Measurements from ENCODE around the gene CFAP58.

DNA sequence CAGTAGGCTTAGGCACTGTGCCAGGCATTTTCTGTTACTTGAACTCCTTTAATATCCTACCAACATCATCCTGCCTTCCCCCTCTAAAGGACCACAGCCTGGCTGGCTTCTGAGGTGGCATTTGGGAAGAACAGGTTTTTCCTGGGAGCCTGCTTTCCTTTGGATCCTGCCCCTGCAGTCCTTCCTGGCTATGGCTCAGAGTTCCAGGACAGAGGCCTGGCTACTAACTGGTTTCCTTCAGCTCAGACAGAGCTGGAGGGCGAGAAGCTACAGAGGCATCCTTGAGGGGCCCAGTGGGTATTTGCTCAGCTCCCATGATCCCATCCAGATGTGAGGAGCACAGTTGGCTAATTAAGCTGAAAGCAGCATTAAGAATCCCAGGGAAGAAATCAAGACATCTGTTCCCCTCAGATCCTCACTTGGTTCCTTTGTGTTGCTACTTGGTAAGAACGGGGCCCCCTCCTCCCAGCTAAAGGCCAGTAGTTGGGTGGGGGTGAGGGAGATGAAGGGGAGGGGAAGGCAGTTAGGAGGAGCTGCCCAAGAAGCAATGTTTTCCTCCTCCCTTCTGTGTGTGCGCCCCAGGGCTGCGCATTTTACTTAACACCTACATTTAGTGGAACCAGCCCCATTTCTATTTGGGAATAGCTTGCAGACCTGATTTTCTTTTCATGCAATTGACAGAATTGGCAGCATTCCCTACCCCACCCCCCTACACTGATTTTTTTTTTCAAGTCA is 144.9 kb downstream of the CFAP58 start:
- no peak for TF ChIP-seq EZH2 (IDR thresholded peaks at IDR 0.05; ENCODE audit: low read depth)
- TF ChIP-seq, protein P1, sequence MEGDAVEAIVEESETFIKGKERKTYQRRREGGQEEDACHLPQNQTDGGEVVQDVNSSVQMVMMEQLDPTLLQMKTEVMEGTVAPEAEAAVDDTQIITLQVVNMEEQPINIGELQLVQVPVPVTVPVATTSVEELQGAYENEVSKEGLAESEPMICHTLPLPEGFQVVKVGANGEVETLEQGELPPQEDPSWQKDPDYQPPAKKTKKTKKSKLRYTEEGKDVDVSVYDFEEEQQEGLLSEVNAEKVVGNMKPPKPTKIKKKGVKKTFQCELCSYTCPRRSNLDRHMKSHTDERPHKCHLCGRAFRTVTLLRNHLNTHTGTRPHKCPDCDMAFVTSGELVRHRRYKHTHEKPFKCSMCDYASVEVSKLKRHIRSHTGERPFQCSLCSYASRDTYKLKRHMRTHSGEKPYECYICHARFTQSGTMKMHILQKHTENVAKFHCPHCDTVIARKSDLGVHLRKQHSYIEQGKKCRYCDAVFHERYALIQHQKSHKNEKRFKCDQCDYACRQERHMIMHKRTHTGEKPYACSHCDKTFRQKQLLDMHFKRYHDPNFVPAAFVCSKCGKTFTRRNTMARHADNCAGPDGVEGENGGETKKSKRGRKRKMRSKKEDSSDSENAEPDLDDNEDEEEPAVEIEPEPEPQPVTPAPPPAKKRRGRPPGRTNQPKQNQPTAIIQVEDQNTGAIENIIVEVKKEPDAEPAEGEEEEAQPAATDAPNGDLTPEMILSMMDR (conservative IDR thresholded peaks at IDR 0.05) = no peak

Data from PC-9 (cell line).